ENCODE measurements around the gene NXPH1.
"Not testable (repeated sequence)": the region's sequence is repeated elsewhere in the genome, so short reads cannot be mapped to it uniquely, and the experiment has no call there.

DNA sequence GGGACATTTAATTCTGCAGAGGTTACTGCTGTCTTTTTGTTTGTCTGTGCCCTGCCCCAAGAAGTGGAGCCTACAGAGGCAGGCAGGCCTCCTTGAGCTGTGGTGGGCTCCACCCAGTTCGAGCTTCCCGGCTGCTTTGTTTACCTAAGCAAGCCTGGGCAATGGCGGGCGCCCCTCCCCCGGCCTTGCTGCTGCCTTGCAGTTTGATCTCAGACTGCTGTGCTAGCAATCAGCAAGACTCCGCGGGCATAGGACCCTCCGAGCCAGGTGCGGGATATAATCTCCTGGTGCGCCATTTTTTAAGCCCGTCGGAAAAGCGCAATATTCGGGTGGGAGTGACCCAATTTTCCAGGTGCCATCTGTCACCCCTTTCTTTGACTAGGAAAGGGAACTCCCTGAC, 298.3 kb downstream of the NXPH1 start:
- TF ChIP-seq POLR2A, POLR2AphosphoS5 (IDR thresholded peaks at IDR 0.05): not testable (repeated sequence)
- TF ChIP-seq, protein P1, sequence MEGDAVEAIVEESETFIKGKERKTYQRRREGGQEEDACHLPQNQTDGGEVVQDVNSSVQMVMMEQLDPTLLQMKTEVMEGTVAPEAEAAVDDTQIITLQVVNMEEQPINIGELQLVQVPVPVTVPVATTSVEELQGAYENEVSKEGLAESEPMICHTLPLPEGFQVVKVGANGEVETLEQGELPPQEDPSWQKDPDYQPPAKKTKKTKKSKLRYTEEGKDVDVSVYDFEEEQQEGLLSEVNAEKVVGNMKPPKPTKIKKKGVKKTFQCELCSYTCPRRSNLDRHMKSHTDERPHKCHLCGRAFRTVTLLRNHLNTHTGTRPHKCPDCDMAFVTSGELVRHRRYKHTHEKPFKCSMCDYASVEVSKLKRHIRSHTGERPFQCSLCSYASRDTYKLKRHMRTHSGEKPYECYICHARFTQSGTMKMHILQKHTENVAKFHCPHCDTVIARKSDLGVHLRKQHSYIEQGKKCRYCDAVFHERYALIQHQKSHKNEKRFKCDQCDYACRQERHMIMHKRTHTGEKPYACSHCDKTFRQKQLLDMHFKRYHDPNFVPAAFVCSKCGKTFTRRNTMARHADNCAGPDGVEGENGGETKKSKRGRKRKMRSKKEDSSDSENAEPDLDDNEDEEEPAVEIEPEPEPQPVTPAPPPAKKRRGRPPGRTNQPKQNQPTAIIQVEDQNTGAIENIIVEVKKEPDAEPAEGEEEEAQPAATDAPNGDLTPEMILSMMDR (IDR thresholded peaks at IDR 0.05 in 8 of 11, conservative IDR thresholded peaks at IDR 0.05 in 3 of 11), result not testable (repeated sequence)

Measured in spleen (tissue), 7 donors.